Lower leg skin (tissue), 3 donors: ENCODE results near the gene S100G.

ENCODE experiments used
- CTCF ChIP-seq, 3 donors: fragments of 450-650 bp; IDR thresholded peaks; one replicate each; pipeline ENCODE4 v1.5.1; 2016; ENCODE audit warnings: antibody characterized with exemption in 3 of 3, mild to moderate bottlenecking in 3 of 3, moderate library complexity in 2 of 3
- POLR2A ChIP-seq, 2 donors: fragments of 450-650 bp; IDR thresholded peaks; one replicate each; pipeline ENCODE4 v1.6.1; 2016 to 2017; ENCODE audit warnings: antibody characterized with exemption in 2 of 2, mild to moderate bottlenecking in 1 of 2, moderate library complexity in 1 of 2

- no peak for TF ChIP-seq CTCF (IDR thresholded peaks at IDR 0.05)
- no peak for TF ChIP-seq POLR2A (IDR thresholded peaks at IDR 0.05)
Observed at GRCh38 chrX:16671005-16671404, 21.0 kb downstream of the S100G start.
